ENCODE measurements around the gene PEX11B. TPM values are rescaled to one million over a fixed set of nuclear protein-coding genes. Genes with fewer than 3 reads are reported as not detected.

PEX11B gene
- total RNA-seq, 2 donors from 2014 or later, result 20.1 to 21.2 TPM

- H3K4me3 ChIP-seq, result peak overlapping the region; percentile 87 to 91
- peaks cover 0 to 29% of the 10 kb centered on the region in 2 donors for H3K4me1 ChIP-seq
- H3K36me3 ChIP-seq, result peaks cover 12% of the 10 kb centered on the region
- H3K9me3 ChIP-seq, result no peaks in the 10 kb centered on the region
- peak overlapping the region; percentile 87 to 92 for H3K27ac ChIP-seq
- TF ChIP-seq CTCF (IDR thresholded peaks at IDR 0.05), result no peak
- DNase-seq (ENCODE audit: low spot score), result no peak
- no peaks in the 10 kb centered on the region for H3K27me3 ChIP-seq
These were observed 749 bp upstream of the PEX11B start for GRCh38 chr1:145918992-145919939.

- H3K4me3 ChIP-seq, result peak overlapping the region; percentile 87 to 91
- no peaks in the 10 kb centered on the region for H3K9me3 ChIP-seq
- peak overlapping the region in 1 of 2 donors; percentile 87 for H3K27ac ChIP-seq
- peaks cover 21% of the 10 kb centered on the region for H3K36me3 ChIP-seq
- H3K4me1 ChIP-seq, result peaks cover 0 to 29% of the 10 kb centered on the region in 2 donors
- no peak for DNase-seq (ENCODE audit: low spot score)
- no peak for TF ChIP-seq CTCF (IDR thresholded peaks at IDR 0.05)
- H3K27me3 ChIP-seq, result no peaks in the 10 kb centered on the region
These were observed 922 bp downstream of the PEX11B start for GRCh38 chr1:145917595-145917994.

- no peak overlapping the region for H3K4me3 ChIP-seq
- H3K36me3 ChIP-seq, result peaks cover 28% of the 10 kb centered on the region
- H3K27ac ChIP-seq, result no peak overlapping the region
- peaks cover 0 to 29% of the 10 kb centered on the region in 2 donors for H3K4me1 ChIP-seq
- no peaks in the 10 kb centered on the region for H3K9me3 ChIP-seq
- no peak for DNase-seq (ENCODE audit: low spot score)
- H3K27me3 ChIP-seq, result no peaks in the 10 kb centered on the region
- no peak for TF ChIP-seq CTCF (IDR thresholded peaks at IDR 0.05)
These were observed 1.8 kb downstream of the PEX11B start for GRCh38 chr1:145916745-145917144.

GRCh38 chr1:145912128-145912641 is 6.3 kb downstream of the PEX11B start:
- no peak for DNase-seq (ENCODE audit: low spot score)
- Histone ChIP-seq H3K27ac (no peak overlapping the region), H3K36me3 (peaks cover 41% of the 10 kb centered on the region), H3K27me3 (no peaks in the 10 kb centered on the region), H3K4me1 (peaks cover 0 to 27% of the 10 kb centered on the region in 2 donors), H3K4me3 (no peak overlapping the region), H3K9me3 (no peaks in the 10 kb centered on the region)
- TF ChIP-seq CTCF (IDR thresholded peaks at IDR 0.05), result no peak

- no peak for TF ChIP-seq CTCF (IDR thresholded peaks at IDR 0.05)
- DNase-seq (ENCODE audit: low spot score), result no peak
- Histone ChIP-seq H3K27me3 (no peaks in the 10 kb centered on the region), H3K27ac (peak overlapping the region; percentile 2 to 33), H3K4me3 (no peak overlapping the region), H3K9me3 (no peaks in the 10 kb centered on the region), H3K4me1 (peaks cover 0 to 18% of the 10 kb centered on the region in 2 donors), H3K36me3 (peaks cover 24% of the 10 kb centered on the region)
These were observed 9.9 kb downstream of the PEX11B start for GRCh38 chr1:145908653-145909052.

Measured in right atrium auricular region (tissue), 2 donors.